Measurements from ENCODE around the gene FGD6.
"Not testable (repeated sequence)": the region's sequence is repeated elsewhere in the genome, so short reads cannot be mapped to it uniquely, and the experiment has no call there.

The FGD6 gene

GRCh38 chr12:95200128-95200894, 17.0 kb downstream of the FGD6 start:
- Histone ChIP-seq H3K9me2 (ENCODE audit: low read depth, low read length) (no peaks in the 10 kb centered on the region), H2AFZ (ENCODE audit: low read length) (no peak overlapping the region), H3K27me3 (ENCODE audit: insufficient read depth, low read length) (no peaks in the 10 kb centered on the region), H4K20me1 (ENCODE audit: insufficient read depth, low read length) (no peaks in the 10 kb centered on the region), H3K4me1 (ENCODE audit: insufficient read depth, low read length, severe bottlenecking) (peaks cover 26% of the 10 kb centered on the region), H3K27ac (ENCODE audit: low read depth, low read length, poor library complexity, severe bottlenecking) (no peak overlapping the region), H3F3A (ENCODE audit: insufficient read depth, low read length) (no peaks in the 10 kb centered on the region), H3K9ac (ENCODE audit: low read length) (no peak overlapping the region), H3K4me3 (ENCODE audit: low read depth, low read length, poor library complexity, severe bottlenecking) (no peak overlapping the region), H3K4me2 (ENCODE audit: low read length) (no peak overlapping the region), H3K36me3 (ENCODE audit: insufficient read depth, low read length) (no peaks in the 10 kb centered on the region), H3K9me3 (ENCODE audit: low read length) (no peaks in the 10 kb centered on the region), H3K79me2 (ENCODE audit: insufficient read depth, low read length) (no peaks in the 10 kb centered on the region)
- no peak for TF ChIP-seq EZH2 (IDR thresholded peaks at IDR 0.05; ENCODE audit: borderline replicate concordance, low read length)
- TF ChIP-seq CTCF (IDR thresholded peaks at IDR 0.05; ENCODE audit: low read length), result no peak

- H3K9ac ChIP-seq (ENCODE audit: low read length), result no peak overlapping the region
- H2AFZ ChIP-seq (ENCODE audit: low read length), result no peak overlapping the region
- peak overlapping the region; percentile 29 for H3K27ac ChIP-seq (ENCODE audit: low read depth, low read length, poor library complexity, severe bottlenecking)
- no peak overlapping the region for H3K4me3 ChIP-seq (ENCODE audit: low read depth, low read length, poor library complexity, severe bottlenecking)
- H3K4me1 ChIP-seq (ENCODE audit: insufficient read depth, low read length, severe bottlenecking), result peaks cover 26% of the 10 kb centered on the region
- no peaks in the 10 kb centered on the region for H3F3A ChIP-seq (ENCODE audit: insufficient read depth, low read length)
- H4K20me1 ChIP-seq (ENCODE audit: insufficient read depth, low read length), result no peaks in the 10 kb centered on the region
- TF ChIP-seq CTCF (IDR thresholded peaks at IDR 0.05; ENCODE audit: low read length) (no peak), EZH2 (IDR thresholded peaks at IDR 0.05; ENCODE audit: borderline replicate concordance, low read length) (no peak)
- H3K9me2 ChIP-seq (ENCODE audit: low read depth, low read length), result no peaks in the 10 kb centered on the region
- H3K27me3 ChIP-seq (ENCODE audit: insufficient read depth, low read length), result no peaks in the 10 kb centered on the region
- no peaks in the 10 kb centered on the region for H3K36me3 ChIP-seq (ENCODE audit: insufficient read depth, low read length)
- no peaks in the 10 kb centered on the region for H3K79me2 ChIP-seq (ENCODE audit: insufficient read depth, low read length)
- peak overlapping the region; percentile 37; the same call in 1 of the 2 replicates for H3K4me2 ChIP-seq (ENCODE audit: low read length)
- H3K9me3 ChIP-seq (ENCODE audit: low read length), result no peaks in the 10 kb centered on the region
Observed at GRCh38 chr12:95198914-95199313, 18.4 kb downstream of the FGD6 start.

GRCh38 chr12:95197636-95198035, 19.6 kb downstream of the FGD6 start:
- peaks cover 22% of the 10 kb centered on the region for H3K4me1 ChIP-seq (ENCODE audit: insufficient read depth, low read length, severe bottlenecking)
- H3F3A ChIP-seq (ENCODE audit: insufficient read depth, low read length), result no peaks in the 10 kb centered on the region
- H3K27ac ChIP-seq (ENCODE audit: low read depth, low read length, poor library complexity, severe bottlenecking), result no peak overlapping the region
- H4K20me1 ChIP-seq (ENCODE audit: insufficient read depth, low read length), result no peaks in the 10 kb centered on the region
- no peaks in the 10 kb centered on the region for H3K9me3 ChIP-seq (ENCODE audit: low read length)
- H3K79me2 ChIP-seq (ENCODE audit: insufficient read depth, low read length), result no peaks in the 10 kb centered on the region
- H3K27me3 ChIP-seq (ENCODE audit: insufficient read depth, low read length), result no peaks in the 10 kb centered on the region
- no peak overlapping the region for H3K9ac ChIP-seq (ENCODE audit: low read length)
- H3K4me3 ChIP-seq (ENCODE audit: low read depth, low read length, poor library complexity, severe bottlenecking), result no peak overlapping the region
- TF ChIP-seq CTCF (IDR thresholded peaks at IDR 0.05; ENCODE audit: low read length) (no peak), EZH2 (IDR thresholded peaks at IDR 0.05; ENCODE audit: borderline replicate concordance, low read length) (no peak)
- no peaks in the 10 kb centered on the region for H3K36me3 ChIP-seq (ENCODE audit: insufficient read depth, low read length)
- H2AFZ ChIP-seq (ENCODE audit: low read length), result no peak overlapping the region
- H3K9me2 ChIP-seq (ENCODE audit: low read depth, low read length), result no peaks in the 10 kb centered on the region
- H3K4me2 ChIP-seq (ENCODE audit: low read length), result no peak overlapping the region

GRCh38 chr12:95196875-95197569, 20.2 kb downstream of the FGD6 start:
- not testable (repeated sequence) for H3K27me3 ChIP-seq (ENCODE audit: insufficient read depth, low read length); H3K9ac ChIP-seq (ENCODE audit: low read length); H3K9me3 ChIP-seq (ENCODE audit: low read length); H4K20me1 ChIP-seq (ENCODE audit: insufficient read depth, low read length); H3K79me2 ChIP-seq (ENCODE audit: insufficient read depth, low read length); H3K36me3 ChIP-seq (ENCODE audit: insufficient read depth, low read length); H3K27ac ChIP-seq (ENCODE audit: low read depth, low read length, poor library complexity, severe bottlenecking); H2AFZ ChIP-seq (ENCODE audit: low read length); H3F3A ChIP-seq (ENCODE audit: insufficient read depth, low read length); H3K9me2 ChIP-seq (ENCODE audit: low read depth, low read length); H3K4me3 ChIP-seq (ENCODE audit: low read depth, low read length, poor library complexity, severe bottlenecking); H3K4me2 ChIP-seq (ENCODE audit: low read length)
- H3K4me1 ChIP-seq (ENCODE audit: insufficient read depth, low read length, severe bottlenecking), result peaks cover 20% of the 10 kb centered on the region
